ENCODE measurements around the gene COX5B.
A peak's percentile ranks its signal among the peaks of the same experiment; 100 is the strongest.
"Not testable (repeated sequence)": the region's sequence is repeated elsewhere in the genome, so short reads cannot be mapped to it uniquely, and the experiment has no call there.

Gene COX5B

GRCh38 chr2:97675430-97676113 is 29.7 kb downstream of the COX5B start:
- no peak for DNase-seq

GRCh38 chr2:97676620-97677019 is 30.8 kb downstream of the COX5B start:
- DNase-seq: no peak

- DNase-seq: no peak
Observed at GRCh38 chr2:97677480-97677879, 31.6 kb downstream of the COX5B start.

- no peak for DNase-seq
Observed at GRCh38 chr2:97678298-97678697, 32.4 kb downstream of the COX5B start.

- DNase-seq: not testable (repeated sequence)
Observed at GRCh38 chr2:97687235-97687634, 41.4 kb downstream of the COX5B start.

- no peak for DNase-seq
Observed at GRCh38 chr2:97688062-97688827, 42.4 kb downstream of the COX5B start.

- no peak for DNase-seq
Observed at GRCh38 chr2:97691166-97691565, 45.3 kb downstream of the COX5B start.

- no peak for DNase-seq
Observed at GRCh38 chr2:97693476-97693875, 47.6 kb downstream of the COX5B start.

GRCh38 chr2:97695744-97696143 is 49.9 kb downstream of the COX5B start:
- DNase-seq: no peak

- peak; percentile 89 to 90 for DNase-seq
Observed at GRCh38 chr2:97697252-97698235, 51.7 kb downstream of the COX5B start.
